Kidney (tissue), 14 donors: ENCODE data around the gene DLG2. TPM values are rescaled to one million over a fixed set of nuclear protein-coding genes. Genes with fewer than 3 reads are reported as not detected.
"Not testable (repeated sequence)": the region's sequence is repeated elsewhere in the genome, so short reads cannot be mapped to it uniquely, and the experiment has no call there.

ENCODE experiments used
- DNase-seq, 5 donors: peaks; one replicate each; pipeline ENCODE4 v3.0.0-alpha.2; 2013 to 2020
- FAIRE-seq: peaks from 2 replicates; lab custom pipeline; 2012; peaks lifted over from hg19 to GRCh38; lab: Jason Lieb, UNC
- H3K27ac ChIP-seq, 2 donors: one replicate each; pipeline ENCODE4 v1.7.0; 2013; ENCODE audit warnings: low read depth in 2 of 2, low read length in 2 of 2, inconsistent platforms in 1 of 2
- H3K27me3 ChIP-seq: one replicate; pipeline ENCODE4 v1.7.1; 2013; ENCODE audit warnings: low read length, inconsistent platforms; ENCODE audit not compliant: control insufficient read depth, insufficient read depth
- H3K36me3 ChIP-seq, 3 donors: one replicate each; pipeline versions ENCODE4 v1.7.0 to v1.7.1; 2013; ENCODE audit warnings: low read length in 3 of 3, control low read depth in 1 of 3, inconsistent platforms in 1 of 3; ENCODE audit not compliant: insufficient read depth in 3 of 3, control insufficient read depth in 2 of 3
- H3K4me1 ChIP-seq, 3 donors: one replicate each; pipeline versions ENCODE4 v1.7.0 to v1.7.1; 2013; ENCODE audit warnings: low read length in 3 of 3, inconsistent platforms in 1 of 3, low read depth in 1 of 3; ENCODE audit not compliant: control insufficient read depth in 2 of 3, insufficient read depth in 2 of 3
- H3K4me3 ChIP-seq, 3 donors: one replicate each; pipeline versions ENCODE4 v1.7.0 to v1.8.1; 2013; ENCODE audit warnings: low read length in 3 of 3, control low read depth in 1 of 3, inconsistent platforms in 1 of 3
- H3K9ac ChIP-seq, 3 donors: one replicate each; pipeline versions ENCODE4 v1.7.0 to v1.7.1; 2013; ENCODE audit warnings: low read length in 3 of 3, control low read depth in 1 of 3, inconsistent platforms in 1 of 3
- H3K9me3 ChIP-seq, 3 donors: one replicate each; pipeline versions ENCODE4 v1.7.0 to v1.7.1; 2013; ENCODE audit warnings: low read length in 3 of 3, control low read depth in 1 of 3, inconsistent platforms in 1 of 3; ENCODE audit not compliant: control insufficient read depth in 2 of 3, insufficient read depth in 1 of 3
- intact Hi-C: fragments of 100-400 bp; cut with DNase I; formaldehyde crosslinking; loops from one replicate; pipeline ENCODE4 v1.11.1; 2022
- polyA plus RNA-seq: library from polyadenylated mRNA; stranded (reverse); fragments of 350-450 nt; fragmentation: Illumina TruSeq; extraction: RNeasy Lipid Tissue Mini Kit (QIAGEN cat#74804); gene quantifications from one replicate; pipeline ENCODE4 v1.2.3, GENCODE V29; 2014; ENCODE audit warnings: low read depth, low replicate concordance; ENCODE audit not compliant: insufficient read depth
- total RNA-seq: library from RNA; stranded (reverse); fragmentation: NEBNext Ultra II Directional; extraction: Animal tissue kit (Norgen Biotek cat#: 25700); gene quantifications from one replicate; pipeline ENCODE4 v1.2.1, GENCODE V29; 2021
- TF ChIP-seq, protein P1 (sequence below): IDR thresholded peaks from 3 replicates; pipeline ENCODE4 v1.5.1; 2012; ENCODE audit warnings: mild to moderate bottlenecking, moderate library complexity, borderline replicate concordance; ENCODE audit not compliant: insufficient read depth; ENCODE audit errors: extremely low read depth
- donor health status: control.
- donor health status: control.
- donor health status: control.
- donor health status: control.
- donor health status: control.
- donor health status: DM: yes; HTN: yes; CAD: no.
- donor health status: Normal renal cell carcinoma (clear cell type).

The DLG2 gene
- total and polyA plus RNA-seq, 2 donors from 2014 or later, result 2.9 to 7.2 TPM

GRCh38 chr11:83441171-83441570, 2186.0 kb downstream of the DLG2 start:
- H3K27me3 ChIP-seq, result no peaks in the 10 kb centered on the region
- H3K36me3 ChIP-seq, result no peaks in the 10 kb centered on the region
- no peaks in the 10 kb centered on the region for H3K4me1 ChIP-seq
- H3K9me3 ChIP-seq, result no peaks in the 10 kb centered on the region
- no peak for DNase-seq
- no peak overlapping the region for H3K27ac ChIP-seq
- TF ChIP-seq, protein P1, sequence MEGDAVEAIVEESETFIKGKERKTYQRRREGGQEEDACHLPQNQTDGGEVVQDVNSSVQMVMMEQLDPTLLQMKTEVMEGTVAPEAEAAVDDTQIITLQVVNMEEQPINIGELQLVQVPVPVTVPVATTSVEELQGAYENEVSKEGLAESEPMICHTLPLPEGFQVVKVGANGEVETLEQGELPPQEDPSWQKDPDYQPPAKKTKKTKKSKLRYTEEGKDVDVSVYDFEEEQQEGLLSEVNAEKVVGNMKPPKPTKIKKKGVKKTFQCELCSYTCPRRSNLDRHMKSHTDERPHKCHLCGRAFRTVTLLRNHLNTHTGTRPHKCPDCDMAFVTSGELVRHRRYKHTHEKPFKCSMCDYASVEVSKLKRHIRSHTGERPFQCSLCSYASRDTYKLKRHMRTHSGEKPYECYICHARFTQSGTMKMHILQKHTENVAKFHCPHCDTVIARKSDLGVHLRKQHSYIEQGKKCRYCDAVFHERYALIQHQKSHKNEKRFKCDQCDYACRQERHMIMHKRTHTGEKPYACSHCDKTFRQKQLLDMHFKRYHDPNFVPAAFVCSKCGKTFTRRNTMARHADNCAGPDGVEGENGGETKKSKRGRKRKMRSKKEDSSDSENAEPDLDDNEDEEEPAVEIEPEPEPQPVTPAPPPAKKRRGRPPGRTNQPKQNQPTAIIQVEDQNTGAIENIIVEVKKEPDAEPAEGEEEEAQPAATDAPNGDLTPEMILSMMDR, result no peak
- no peak for FAIRE-seq
- intact Hi-C loops, result no loop called here
- no peak overlapping the region for H3K9ac ChIP-seq
- H3K4me3 ChIP-seq, result no peak overlapping the region

- Histone ChIP-seq H3K27me3 (no peaks in the 10 kb centered on the region), H3K4me1 (no peaks in the 10 kb centered on the region), H3K9ac (no peak overlapping the region), H3K36me3 (no peaks in the 10 kb centered on the region), H3K9me3 (no peaks in the 10 kb centered on the region), H3K4me3 (no peak overlapping the region), H3K27ac (no peak overlapping the region)
- no peak for DNase-seq
- FAIRE-seq, result no peak
- intact Hi-C loops, result no loop called here
- TF ChIP-seq, protein P1, result no peak
These were observed 2188.7 kb downstream of the DLG2 start for GRCh38 chr11:83438438-83438837.

DNA sequence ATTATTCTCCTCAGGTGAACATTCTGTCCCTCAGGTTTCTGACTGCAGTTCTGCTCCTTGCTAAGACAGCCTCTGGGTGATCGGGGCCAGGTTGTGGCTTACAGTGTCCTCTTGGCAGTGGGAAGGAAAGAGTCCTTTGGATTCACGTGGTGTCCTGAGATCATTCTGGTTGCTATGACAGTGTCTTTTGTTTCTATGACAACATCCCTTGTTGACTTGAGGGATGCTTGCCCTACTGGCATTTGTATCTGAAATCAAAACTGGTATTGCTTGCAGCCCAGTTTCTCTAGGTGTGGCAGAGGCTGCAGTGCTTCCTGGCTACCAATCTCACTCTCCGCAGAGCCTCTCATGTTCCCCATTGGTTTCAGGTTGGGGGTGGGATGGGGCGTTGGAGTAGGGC, 2189.2 kb downstream of the DLG2 start:
- no peak overlapping the region for H3K4me3 ChIP-seq
- DNase-seq (no peak), FAIRE-seq (no peak)
- H3K4me1 ChIP-seq, result no peaks in the 10 kb centered on the region
- no peaks in the 10 kb centered on the region for H3K27me3 ChIP-seq
- TF ChIP-seq, protein P1, result no peak
- no peaks in the 10 kb centered on the region for H3K36me3 ChIP-seq
- H3K9ac ChIP-seq, result no peak overlapping the region
- no peaks in the 10 kb centered on the region for H3K9me3 ChIP-seq
- no peak overlapping the region for H3K27ac ChIP-seq
- intact Hi-C loops, result no loop called here

DNA sequence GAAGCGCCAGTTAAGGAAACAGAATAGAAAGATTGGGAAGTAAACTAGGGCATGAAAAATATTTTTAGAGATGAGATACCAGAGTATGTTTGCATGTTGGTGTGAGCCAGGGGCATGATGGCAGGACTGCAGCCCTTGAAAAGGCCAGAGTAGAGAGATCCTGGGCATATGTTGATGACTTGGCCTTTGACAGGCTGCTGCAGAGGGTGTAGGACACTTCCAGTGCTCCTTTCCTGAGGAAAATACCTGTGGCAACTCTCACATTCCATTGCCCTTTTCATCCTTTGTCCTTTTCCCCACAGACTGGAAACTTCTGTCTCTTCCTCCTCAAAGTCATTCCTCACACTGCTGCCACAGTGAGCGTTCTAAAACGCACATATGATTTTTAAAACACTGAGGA, 2190.3 kb downstream of the DLG2 start:
- TF ChIP-seq, protein P1, result no peak
- Histone ChIP-seq H3K9me3 (no peaks in the 10 kb centered on the region), H3K27ac (no peak overlapping the region), H3K4me1 (no peaks in the 10 kb centered on the region), H3K9ac (no peak overlapping the region), H3K4me3 (no peak overlapping the region), H3K27me3 (no peaks in the 10 kb centered on the region), H3K36me3 (no peaks in the 10 kb centered on the region)
- FAIRE-seq, result no peak
- no peak for DNase-seq
- intact Hi-C loops, result no loop called here

DNA sequence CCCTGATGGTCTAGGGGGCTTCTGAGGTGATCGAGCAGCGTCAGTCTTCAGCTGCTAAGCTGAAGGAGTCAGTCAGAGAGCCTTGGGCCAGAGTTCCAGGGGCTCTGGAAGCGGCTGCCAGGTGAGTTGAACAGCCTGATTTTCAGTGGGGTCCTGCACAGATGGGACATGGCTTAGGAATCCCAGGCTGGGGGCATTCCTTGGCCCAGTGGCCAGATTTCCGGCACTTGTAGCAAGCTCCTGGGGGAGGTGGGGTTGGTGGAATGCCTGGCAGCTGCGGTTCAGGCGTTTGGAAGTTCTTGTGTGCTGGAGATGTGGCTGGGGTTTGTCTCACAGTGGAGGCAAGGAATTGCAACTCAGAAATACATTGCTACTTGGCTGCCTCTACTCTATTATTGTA, 2192.3 kb downstream of the DLG2 start:
- intact Hi-C loops, FAIRE-seq, H3K4me1 ChIP-seq, H3K9me3 ChIP-seq, H3K36me3 ChIP-seq, H3K27ac ChIP-seq, H3K4me3 ChIP-seq, H3K27me3 ChIP-seq, H3K9ac ChIP-seq: not testable (repeated sequence)
- peak in 1 of 5 donors; percentile 19 for DNase-seq
